Peyer's patch (tissue), 4 donors: ENCODE results near the gene MLST8.

Experiments
- CTCF ChIP-seq, 6 experiments: fragments of 450-650 bp in 4 of 6; fragments of 200-600 bp in 2 of 6; sonication (generic) in 1 of 6; IDR thresholded peaks; one replicate each; pipeline ENCODE4 v1.5.1; 2017 to 2019; ENCODE audit warnings: antibody characterized with exemption in 6 of 6, mild to moderate bottlenecking in 3 of 6, moderate library complexity in 1 of 6
- POLR2A ChIP-seq, 2 donors: fragments of 450-650 bp; IDR thresholded peaks; one replicate each; pipeline ENCODE4 v1.5.1; 2017; ENCODE audit warnings: antibody characterized with exemption in 2 of 2, mild to moderate bottlenecking in 2 of 2, moderate library complexity in 2 of 2

GRCh38 chr16:2244926-2245795 lies 39.9 kb downstream of the MLST8 start:
- TF ChIP-seq CTCF (IDR thresholded peaks at IDR 0.05) (no peak), POLR2A (IDR thresholded peaks at IDR 0.05) (no peak)
